HG02588 (cell line): ENCODE measurements around the gene RNF5.

Experiments used
- ATAC-seq: cut with Tn5 transposase; IDR thresholded peaks from one replicate; pipeline ENCODE4 v1.9.1; 2021; ENCODE audit warnings: mild to moderate bottlenecking, moderate library complexity; ENCODE audit not compliant: unreplicated experiment

RNF5 gene

DNA sequence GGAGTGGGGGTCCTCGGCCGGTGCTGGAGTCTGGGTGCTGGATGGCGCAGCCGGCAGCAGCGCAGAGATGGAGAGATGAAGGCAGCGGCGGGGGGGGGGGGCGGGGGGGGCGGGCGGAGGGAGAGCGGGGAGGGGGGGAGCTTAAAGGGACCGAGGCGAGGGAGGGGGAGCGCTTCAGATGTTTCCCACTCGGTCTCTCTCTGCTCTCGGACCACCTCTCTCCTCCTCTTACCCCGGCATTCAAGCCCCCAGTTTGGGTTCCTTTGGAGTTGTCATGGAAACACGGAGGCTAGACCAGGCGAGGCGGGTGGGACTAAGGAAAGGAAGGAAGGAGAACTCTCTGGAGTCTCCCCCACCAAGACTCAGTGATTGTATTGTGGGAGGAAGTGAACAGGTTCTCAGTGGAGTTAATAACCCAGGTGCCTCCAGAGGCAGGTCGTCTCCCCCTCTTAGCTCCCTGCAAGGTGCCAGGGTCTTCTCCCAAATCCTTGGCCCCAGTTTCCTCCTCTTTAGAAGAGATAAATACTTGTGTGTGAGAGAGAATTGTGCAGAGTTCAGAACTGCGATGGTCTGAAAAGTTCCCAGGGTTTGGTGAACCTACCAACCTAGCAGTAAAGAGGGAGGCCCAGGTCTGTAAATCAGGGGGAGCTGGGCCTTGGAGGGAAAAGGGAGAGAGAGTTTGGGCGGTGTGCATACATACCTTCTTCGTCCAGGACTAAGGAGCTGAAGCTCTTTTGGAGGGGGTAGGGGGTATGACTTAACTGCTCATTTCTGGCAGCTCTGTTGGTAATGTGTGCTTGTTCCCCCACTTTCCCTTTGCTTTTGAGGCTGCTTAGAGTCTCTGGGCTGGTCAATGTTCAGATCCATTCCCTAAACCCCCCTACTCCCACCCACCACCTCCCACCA, 26.1 kb upstream of the RNF5 start, which contains the start of gene PRRT1:
TSS of gene PRRT1 (minus strand) at position 77 of the 906 bp plus-strand sequence. CDS start 112 bp downstream, outside the sequence.
- no peak for ATAC-seq

DNA sequence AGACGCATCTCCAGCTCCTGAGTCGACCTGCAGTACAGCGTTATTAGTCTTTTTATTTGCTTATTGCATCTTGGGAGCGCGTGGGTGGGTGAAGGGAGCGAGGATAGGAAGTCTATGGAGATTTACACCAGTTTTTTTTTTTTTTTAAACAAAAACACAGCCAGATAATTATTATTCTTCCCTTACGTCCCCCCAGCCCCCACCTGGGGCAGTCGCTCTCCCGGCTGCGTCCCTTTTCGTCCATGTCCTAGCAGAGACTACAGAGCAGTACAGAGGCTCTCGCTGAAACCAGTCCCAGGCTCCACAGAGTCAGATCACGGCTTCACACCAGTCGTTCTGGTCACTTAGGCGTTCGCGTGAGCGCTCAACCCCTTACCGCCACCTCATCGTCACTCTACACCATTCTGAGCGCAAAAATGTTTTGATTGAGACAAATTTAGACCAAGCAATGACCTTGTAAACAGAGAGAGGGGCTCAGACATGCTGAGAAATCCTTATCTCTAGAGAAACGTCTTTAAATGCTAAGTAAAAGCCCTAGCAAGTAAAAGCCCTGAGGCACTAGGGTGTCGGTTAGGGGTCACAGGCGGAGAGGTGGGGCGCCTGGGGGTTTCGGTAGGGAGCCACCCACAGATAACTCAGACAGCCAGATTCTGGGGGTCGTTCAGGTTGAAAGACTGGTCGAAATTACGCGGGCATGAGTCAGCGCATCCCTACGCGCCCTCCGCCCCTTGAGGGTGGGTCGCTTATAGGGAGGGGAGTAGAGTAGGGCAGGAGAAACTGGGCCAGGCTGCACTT, 25.2 kb upstream of the RNF5 start:
- no peak for ATAC-seq

GRCh38 chr6:32153564-32154513, 24.4 kb upstream of the RNF5 start, which contains the start of gene PPT2:
Gene PPT2 (plus strand): TSS chr6:32154141. CDS start chr6:32154595, 454 bp downstream.
- ATAC-seq = no peak

- ATAC-seq = no peak
Measured at GRCh38 chr6:32154514-32155161, 23.6 kb upstream of the RNF5 start.

DNA sequence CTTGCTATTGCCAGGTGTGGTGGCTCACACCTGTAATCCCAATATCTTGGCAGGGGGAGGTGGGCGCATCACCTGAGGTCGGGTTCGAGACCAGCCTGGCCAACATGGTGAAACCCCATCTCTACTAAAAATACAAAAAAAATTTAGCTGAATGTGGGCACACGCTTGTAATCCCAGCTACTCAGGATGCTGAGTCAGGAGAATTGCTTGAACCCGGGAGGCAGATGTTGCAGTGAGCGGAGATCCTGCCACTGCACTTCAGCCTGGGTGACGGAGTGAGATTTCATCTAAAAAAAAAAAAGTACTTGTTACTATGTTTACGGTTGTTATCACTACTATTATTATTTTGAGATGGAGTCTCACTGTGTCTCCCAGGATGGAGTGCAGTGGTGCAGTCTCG, 21.3 kb upstream of the RNF5 start:
- ATAC-seq = no peak

GRCh38 chr6:32158052-32158451, 20.2 kb upstream of the RNF5 start:
- ATAC-seq = no peak

DNA sequence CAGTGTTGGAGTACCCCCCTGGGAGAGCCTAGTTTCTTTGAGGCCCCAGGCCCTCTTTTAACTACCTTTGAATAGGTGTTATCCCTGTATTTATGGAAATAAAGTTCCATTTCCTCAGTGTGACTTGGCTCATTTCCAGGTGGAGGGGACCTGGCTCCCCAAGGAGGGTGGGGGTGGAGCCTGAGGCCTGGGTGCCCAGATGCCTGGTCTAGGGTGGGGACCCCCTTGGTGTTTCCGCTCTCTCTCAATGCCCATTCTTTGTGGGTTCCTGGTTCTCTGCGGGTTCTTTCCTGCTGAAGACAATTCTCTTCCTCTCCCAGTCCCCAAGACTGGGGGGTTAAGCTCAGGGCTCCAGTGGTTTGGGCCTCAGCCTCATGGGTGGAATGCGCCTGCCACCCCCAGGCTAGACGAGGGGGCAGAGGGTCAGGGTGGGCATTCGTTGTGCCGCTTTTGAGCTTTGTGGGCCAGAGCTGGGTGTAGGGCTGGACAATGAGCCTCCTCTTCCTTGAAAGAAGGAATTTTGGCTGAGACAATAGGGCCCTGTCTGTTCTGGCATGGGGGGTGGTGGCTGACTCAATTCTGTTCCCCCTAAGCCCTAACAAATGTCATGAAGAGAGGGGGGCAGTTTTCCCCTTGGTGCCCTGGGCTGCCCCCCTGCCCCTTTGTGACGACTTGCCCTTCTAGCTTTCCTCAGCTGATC, 14.5 kb upstream of the RNF5 start:
- ATAC-seq = no peak

- no peak for ATAC-seq
Measured at GRCh38 chr6:32164295-32164694, 13.9 kb upstream of the RNF5 start, which contains the start of gene EGFL8. Gene EGFL8 (plus strand): TSS chr6:32164595. CDS start chr6:32166166, 1,571 bp downstream.

GRCh38 chr6:32166411-32167061, 11.7 kb upstream of the RNF5 start:
- no peak for ATAC-seq

GRCh38 chr6:32167154-32167760, 10.9 kb upstream of the RNF5 start:
- no peak for ATAC-seq

DNA sequence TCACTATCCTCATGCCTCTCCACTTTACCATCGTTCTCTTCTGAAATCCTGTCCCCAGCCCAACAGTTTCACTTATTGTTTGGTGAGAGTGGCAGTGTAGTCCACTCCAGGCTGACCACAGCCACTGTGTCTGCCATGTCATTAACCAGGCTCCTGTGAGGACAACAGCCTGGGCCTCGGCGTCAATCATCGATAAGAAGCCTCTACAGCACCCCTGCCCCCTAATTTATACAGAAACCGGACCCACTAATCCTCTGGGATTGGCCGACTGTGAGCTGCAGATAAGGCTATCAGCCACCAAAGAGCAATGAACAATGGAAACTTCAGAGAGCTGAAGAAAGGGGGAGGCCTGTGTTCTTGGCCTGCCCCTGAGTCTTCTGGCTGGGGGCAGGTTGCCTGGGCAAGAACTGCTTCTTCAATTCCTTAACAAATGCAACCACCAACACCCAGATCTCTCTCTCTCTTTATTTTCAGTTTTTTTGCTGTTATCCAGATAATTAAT, 10.4 kb upstream of the RNF5 start:
- ATAC-seq = no peak

- ATAC-seq = no peak
Measured at GRCh38 chr6:32168350-32168749, 9.9 kb upstream of the RNF5 start.

DNA sequence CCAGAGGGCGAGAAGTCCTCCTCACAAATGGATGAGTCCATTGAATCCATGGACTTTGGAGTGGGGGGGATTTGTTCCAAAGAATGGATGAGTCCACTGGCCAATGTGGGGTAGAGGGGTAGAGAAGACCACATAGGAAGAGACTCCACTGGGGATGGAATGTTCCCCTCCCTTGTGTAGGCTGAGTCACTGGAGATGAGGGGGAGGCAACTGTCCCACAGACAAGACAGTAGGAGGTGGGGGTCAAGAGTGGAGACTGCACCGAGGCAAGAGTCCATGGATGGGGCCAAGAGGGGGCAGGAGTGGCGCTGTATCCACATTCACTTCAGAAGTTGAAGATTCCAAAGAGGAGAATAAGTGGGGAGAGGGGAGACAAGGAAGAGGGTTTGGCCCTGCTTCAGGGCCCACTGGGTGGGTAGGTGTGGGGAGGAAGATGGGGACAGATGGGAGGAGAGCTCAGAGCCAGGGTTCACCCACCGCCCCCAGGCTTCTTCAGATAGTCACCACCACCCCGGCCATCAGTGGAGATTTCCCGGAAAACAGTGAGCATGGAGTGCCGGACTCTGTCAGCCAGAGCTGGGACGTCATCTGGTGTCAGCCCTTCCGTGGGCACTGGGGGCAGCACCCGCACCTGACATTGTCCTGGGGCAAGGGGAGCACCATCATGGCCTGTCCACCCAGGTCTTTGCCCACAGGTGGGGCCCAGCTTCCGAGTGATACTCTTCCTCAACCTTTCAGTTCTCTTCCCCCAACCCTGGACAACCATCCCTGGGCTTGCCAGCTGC, 9.2 kb upstream of the RNF5 start:
- no peak for ATAC-seq

GRCh38 chr6:32170294-32170693, 7.9 kb upstream of the RNF5 start:
- no peak for ATAC-seq

DNA sequence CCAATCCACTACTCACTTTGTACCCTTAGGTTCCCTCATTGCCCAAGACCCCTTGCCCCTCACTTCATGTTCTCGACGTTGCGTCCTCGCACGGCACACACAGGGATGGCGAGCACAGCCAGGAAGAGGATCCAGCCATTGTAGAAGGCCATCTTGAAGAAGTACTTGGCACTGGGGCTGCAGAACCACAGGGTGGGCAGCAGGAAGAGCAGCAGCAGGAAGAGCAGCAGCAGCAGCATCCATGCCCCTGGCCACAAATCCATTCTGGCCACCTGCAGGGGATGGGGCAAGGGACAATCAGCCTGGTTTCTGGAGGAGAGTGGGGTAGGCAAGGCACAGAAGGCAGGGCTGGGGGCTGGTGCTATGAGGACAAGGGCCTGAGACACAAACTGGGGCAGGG, 7.0 kb upstream of the RNF5 start:
- no peak for ATAC-seq

DNA sequence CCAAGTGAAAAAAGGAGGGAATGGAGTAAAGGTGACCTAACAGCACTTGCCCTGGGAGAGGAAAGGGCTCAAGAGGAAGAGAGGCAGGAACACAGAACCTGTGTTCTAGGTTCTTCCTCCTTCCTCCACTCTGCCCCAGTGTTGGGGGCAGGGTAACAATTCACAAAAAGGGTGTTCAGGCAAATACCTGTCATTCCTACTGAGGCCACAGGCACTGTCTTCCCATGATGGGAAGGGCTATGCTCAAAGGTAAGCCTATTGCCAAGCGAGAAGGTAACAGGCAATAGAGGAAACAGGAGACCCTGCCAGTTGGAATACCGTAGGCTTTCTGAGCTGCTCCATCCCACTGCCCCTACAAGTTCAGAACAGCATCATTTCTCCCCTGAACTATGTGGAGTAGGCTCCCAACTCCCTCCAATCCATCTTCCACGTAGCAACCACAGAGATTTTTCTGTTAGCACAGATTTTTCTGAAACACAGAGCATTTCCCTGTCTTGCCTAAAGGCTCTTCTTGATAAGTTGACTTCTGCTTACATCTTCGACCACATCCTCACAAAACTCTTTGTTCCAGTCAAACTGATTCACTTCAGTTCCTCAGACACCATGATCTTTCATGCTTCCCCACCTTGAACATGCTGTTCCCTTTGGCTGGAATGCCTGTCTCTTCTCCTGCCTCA, 5.0 kb upstream of the RNF5 start:
- ATAC-seq = no peak

DNA sequence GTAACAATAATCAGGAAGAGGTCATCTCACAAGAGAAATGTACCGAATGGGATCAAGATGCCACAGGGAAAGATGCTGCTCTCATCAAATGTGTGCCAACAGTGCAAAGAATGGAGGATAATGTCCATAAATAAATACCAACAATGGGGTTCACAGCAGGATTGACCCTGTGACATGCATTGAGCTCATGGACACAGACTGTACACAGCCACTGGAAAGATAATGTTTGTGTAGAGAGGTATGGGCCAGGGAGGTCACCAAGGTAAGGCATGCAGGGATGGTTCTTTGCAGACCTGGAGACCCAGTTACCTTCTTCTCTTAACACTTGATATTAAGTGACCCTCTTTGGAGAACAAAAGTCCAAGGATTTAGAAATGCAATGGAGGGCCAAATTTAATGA, 3.8 kb upstream of the RNF5 start:
- no peak for ATAC-seq
